CD4-positive, alpha-beta T cell treated with Interferon alpha-2 for 1 hour (primary cell): ENCODE results near the gene ZP2.
"Not testable (repeated sequence)": the region's sequence is repeated elsewhere in the genome, so short reads cannot be mapped to it uniquely, and the experiment has no call there.

Experiments used
- DNase-seq, 2 donors: peaks; one replicate each; pipeline ENCODE4 v3.0.0-alpha.2; 2020 to 2022

ZP2 gene

DNA sequence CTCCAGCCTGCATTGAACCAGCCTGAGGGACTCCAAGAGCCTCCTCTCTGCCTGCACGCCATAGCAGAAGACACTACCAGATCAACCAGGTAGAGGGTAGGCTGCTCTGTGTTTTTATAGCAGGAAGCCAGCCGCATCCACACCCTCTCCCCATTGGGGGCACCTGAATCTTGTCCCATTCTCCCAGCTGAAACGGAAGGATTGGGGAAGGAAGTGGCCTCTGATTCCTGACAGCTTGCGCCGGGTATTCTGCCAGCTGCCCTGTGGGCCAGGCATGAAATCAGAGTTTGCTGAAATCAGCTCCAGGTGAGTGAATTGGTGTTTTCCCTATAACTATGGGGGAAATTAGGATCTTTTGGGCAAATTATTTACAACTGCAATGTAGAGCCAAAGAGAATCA, at the start of gene ZP2:
TSS of gene ZP2 (minus strand) at position 89 of the 400 bp plus-strand sequence. CDS start at position 62, 27 bp downstream.
- no peak for DNase-seq

DNA sequence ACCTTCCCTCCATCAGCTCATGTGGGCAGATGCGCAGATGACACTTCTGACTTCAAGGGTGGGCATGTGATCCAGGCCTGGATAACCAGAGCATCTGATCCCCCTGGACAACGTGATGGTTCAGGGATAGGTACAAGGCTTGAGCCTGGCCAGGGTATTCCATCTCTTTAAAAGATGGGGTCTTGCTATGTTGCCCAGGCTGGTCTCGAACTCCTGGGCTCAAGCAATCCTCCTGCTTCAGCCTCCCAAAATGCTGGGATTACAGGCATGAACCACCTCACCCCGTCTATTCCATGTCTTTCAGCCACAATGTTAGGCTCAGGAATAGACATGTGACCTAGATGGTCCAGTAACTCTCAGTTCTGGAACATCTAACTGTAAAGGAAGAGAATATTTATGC, 45.9 kb upstream of the ZP2 start:
- DNase-seq, result no peak

DNA sequence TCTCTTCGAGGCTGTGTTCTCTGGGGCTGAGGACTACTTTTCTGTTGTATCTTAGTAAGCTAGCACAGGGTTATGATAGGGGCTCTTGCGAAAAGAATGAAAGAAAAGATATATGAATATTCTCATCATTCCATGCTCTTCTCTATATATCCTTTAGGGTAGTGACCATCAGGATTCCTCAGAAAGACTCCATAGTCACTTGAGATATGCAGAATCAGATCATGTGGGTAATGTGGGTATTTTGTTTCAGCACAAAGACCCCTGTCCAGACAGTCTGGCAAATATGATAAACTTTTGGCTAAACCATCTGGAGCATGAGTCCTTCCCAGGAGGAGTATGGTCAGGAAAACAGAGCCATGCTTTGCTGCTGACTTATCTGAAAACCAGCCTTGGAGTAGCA, 45.3 kb upstream of the ZP2 start:
- no peak for DNase-seq

GRCh38 chr16:21253470-21253869, 42.1 kb upstream of the ZP2 start:
- no peak for DNase-seq

- no peak for DNase-seq
Measured at GRCh38 chr16:21250072-21250923, 38.9 kb upstream of the ZP2 start.

GRCh38 chr16:21248179-21248578, 36.8 kb upstream of the ZP2 start:
- DNase-seq, result not testable (repeated sequence)

GRCh38 chr16:21244518-21245215, 33.3 kb upstream of the ZP2 start:
- DNase-seq, result no peak

DNA sequence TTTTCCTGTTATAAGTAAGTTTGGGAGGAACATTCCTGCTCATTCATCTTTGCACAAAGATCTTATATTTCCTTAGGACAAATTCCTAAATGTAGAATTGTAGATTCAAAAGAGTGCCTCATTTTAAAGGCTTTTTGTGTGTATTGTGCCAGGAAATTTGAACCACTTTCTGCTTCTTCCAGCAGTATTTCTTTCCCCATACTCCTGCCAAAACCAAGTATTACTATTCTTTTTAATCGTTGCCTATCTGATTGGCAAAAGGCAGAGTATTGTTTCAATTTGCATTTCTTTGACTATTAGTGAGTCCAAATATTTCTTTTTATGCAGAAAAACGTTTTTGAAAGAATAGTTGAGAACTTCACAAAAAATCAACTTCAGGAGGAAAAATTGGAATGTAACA, 31.4 kb upstream of the ZP2 start:
- no peak for DNase-seq

GRCh38 chr16:21239646-21240045, 28.3 kb upstream of the ZP2 start:
- DNase-seq, result no peak

DNA sequence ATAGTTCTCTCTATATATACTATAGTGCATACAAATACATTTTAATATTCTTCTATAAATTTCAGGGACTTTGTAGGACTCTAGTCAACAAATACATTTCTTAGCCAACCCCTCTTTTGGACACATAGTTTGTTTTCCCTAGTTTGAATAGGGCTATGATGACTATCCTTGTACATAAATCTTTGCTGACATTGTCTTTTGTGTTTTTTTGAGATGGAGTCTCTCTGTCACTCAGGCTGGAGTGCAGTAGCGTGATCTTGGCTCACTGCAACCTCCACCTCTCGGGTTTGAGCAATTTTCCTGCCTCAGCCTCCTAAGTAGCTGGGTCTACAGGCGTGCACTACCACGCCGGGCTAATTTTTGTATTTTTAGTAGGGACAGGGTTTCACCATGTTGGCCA, 25.5 kb upstream of the ZP2 start:
- DNase-seq, result no peak

DNA sequence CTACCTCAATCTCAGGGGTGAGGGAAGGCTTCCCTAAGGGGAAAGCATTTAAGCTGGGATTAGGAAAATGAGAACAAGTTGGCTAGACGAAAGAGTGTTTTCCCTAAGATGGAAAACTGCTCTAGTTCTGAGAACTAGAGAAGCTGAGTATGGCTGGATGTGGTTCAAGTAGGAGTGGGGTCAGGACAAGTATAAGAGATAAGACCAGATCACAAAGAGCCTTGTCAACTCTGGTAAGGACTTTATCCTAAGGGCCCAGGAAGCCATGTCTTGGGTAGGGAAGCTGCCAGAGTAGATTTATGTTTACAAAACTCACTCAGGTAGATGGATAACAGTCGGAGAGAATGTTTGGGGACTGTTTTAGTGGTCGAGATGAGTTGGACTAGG, 23.8 kb upstream of the ZP2 start:
- no peak for DNase-seq

- no peak for DNase-seq
Measured at GRCh38 chr16:21233521-21234150, 22.3 kb upstream of the ZP2 start, which contains the start of gene ANKS4B. Gene ANKS4B, plus strand, starts transcription at chr16:21233699. Its CDS starts 39 bp downstream, at chr16:21233738.

DNA sequence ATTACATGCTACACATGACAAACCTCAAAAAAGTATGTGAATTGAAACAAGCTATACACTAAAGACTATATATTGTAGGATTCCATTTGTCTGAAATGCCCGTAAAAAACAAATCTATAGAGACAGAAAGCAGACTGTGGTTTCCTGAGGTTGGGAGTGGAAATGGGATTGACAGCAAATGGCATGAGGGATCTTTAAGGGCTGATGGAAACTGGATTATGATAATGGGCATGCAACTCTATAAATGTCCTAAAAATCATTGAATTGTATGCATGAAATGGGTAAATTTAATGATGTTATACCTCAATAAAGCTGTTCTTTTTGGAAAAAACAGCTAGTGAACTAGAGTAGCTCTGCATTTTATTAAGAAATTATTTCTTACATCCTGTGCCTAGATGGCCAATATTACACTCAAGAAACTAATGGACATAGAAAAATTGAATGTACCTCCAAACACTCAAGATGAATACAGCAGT, 21.7 kb upstream of the ZP2 start:
- DNase-seq, result no peak

- DNase-seq, result no peak
Measured at GRCh38 chr16:21228361-21228872, 17.0 kb upstream of the ZP2 start.

GRCh38 chr16:21227866-21228265, 16.5 kb upstream of the ZP2 start:
- DNase-seq, result no peak

DNA sequence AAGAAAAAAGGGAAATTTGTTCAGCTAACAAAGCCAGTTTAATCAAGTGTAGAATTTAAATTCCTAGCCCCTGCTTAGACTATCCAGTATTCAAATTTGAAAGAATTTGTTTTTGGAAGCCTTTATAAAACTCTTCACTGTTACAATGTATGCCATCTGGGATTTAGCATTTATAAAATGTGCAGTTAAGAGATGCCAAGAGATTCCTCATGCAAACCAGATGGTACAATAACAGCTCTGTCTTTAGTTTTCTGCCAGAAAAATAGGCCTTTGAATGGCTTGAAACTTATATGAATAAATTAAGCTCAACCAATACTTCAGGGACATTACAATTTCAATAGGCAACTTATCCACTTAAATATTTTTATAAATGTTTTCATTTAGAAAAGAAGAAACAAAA, 15.4 kb upstream of the ZP2 start:
- DNase-seq, result no peak

DNA sequence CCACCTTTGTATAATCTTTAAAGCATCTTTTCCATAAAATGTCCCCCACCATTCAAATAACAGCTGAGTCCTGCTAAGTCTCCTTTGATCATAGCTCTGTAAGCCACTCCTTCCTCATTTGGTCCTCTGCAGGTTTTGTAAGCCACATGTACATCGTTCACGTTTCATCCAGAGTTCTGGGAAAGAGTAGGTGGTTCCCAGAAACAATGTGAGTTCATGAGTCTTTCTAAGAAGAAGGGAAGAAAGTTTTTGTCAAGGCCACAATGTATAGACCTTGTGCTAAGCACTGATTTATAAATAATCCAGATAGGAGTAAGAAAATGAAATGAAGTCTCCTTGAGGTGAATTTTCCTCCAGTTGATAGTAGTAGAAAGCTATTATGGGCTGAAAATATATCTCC, 13.4 kb upstream of the ZP2 start:
- DNase-seq, result no peak

- no peak for DNase-seq
Measured at GRCh38 chr16:21223787-21224186, 12.4 kb upstream of the ZP2 start.

GRCh38 chr16:21222495-21223337, 11.3 kb upstream of the ZP2 start:
- no peak for DNase-seq

GRCh38 chr16:21219551-21219950, 8.2 kb upstream of the ZP2 start:
- DNase-seq, result no peak

DNA sequence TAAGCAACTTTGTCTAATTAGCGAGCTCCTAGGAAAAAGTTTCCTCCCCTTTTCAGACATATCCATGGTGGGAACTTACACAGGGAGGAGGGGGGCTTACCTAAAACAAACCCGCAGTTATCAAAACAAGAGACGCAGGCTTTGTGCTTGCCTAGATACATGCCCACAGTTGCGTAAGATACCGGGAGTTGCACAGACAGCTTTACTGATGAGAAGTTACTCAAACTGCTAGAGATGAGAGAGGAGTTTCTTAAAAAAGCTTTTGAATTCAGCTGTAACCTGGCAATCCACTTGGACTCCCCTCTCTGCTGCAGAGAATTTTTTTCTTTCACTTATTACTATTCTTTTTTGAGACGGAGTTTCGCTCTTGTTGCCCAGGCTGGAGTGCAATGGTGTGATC, 6.8 kb upstream of the ZP2 start:
- DNase-seq, result no peak

- DNase-seq, result no peak
Measured at GRCh38 chr16:21217121-21217520, 5.7 kb upstream of the ZP2 start.

GRCh38 chr16:21214086-21214485, 2.7 kb upstream of the ZP2 start:
- no peak for DNase-seq
